Endothelial cell of umbilical vein (primary cell): ENCODE results near the gene ZNF485.

Source experiments
- CTCF ChIP-seq, 2 donors: IDR thresholded peaks; 1 replicate in 1 of 2; 2 replicates in 1 of 2; pipeline ENCODE4 v1.5.1; 2011; ENCODE audit warnings: low read length in 2 of 2, mild to moderate bottlenecking in 2 of 2, moderate library complexity in 2 of 2, control low read depth in 1 of 2, inconsistent platforms in 1 of 2, low read depth in 1 of 2; ENCODE audit not compliant: insufficient read depth in 1 of 2; ENCODE audit errors: extremely low read depth in 1 of 2
- FOS ChIP-seq: IDR thresholded peaks from 2 replicates; pipeline ENCODE4 v1.6.1; 2011; ENCODE audit warnings: mild to moderate bottlenecking, low read length, moderate library complexity, borderline replicate concordance; ENCODE audit not compliant: insufficient read depth
- GATA2 ChIP-seq: IDR thresholded peaks from 2 replicates; pipeline ENCODE4 v1.7.0; 2011; ENCODE audit warnings: low read depth, mild to moderate bottlenecking, moderate library complexity, mixed read lengths, low read length; ENCODE audit not compliant: insufficient read length, insufficient read depth
- MAX ChIP-seq: IDR thresholded peaks from 2 replicates; pipeline ENCODE4 v1.6.1; 2011; ENCODE audit not compliant: insufficient read depth, insufficient read length
- MYC ChIP-seq: IDR thresholded peaks from one replicate; pipeline ENCODE4 v1.6.1; 2011; ENCODE audit warnings: mild to moderate bottlenecking, low read depth, low read length
- POLR2A ChIP-seq: IDR thresholded peaks from 2 replicates; pipeline ENCODE4 v1.6.1; 2012; ENCODE audit warnings: low read depth, mild to moderate bottlenecking, control low read depth, low read length

- TF ChIP-seq CTCF (IDR thresholded peaks at IDR 0.05; ENCODE audit: extremely low read depth in 1 of 2, insufficient read depth in 1 of 2, low read depth in 1 of 2, low read length in 2 of 2) (no peak), POLR2A (no peak), MAX (no peak), FOS (no peak), MYC (no peak), GATA2 (no peak)
These were observed 11.2 kb upstream of the ZNF485 start for GRCh38 chr10:43594944-43595589.
